Hematopoietic multipotent progenitor cell (in vitro differentiated cells): Measurements from ENCODE around the gene OR5M8. TPM values are rescaled to one million over a fixed set of nuclear protein-coding genes. Genes with fewer than 3 reads are reported as not detected.

Source experiments
- DNase-seq, 3 donors: peaks; one replicate each; pipeline ENCODE4 v3.0.0-alpha.2; 2011 to 2015; ENCODE audit warnings: low read depth in 2 of 3, low spot score in 2 of 3
- total RNA-seq: library from RNA; depleted of rRNA; stranded (reverse); fragments of >200 nt; gene quantifications from one replicate; pipeline ENCODE4 v1.2.3, GENCODE V29; 2012

Gene OR5M8
- not detected for total RNA-seq

GRCh38 chr11:56491270-56491669 is at the start of gene OR5M8:
OR5M8 (minus strand) TSS chr11:56491370; CDS start chr11:56491370, 0 bp downstream.
- no peak for DNase-seq

- no peak for DNase-seq
Observed at GRCh38 chr11:56533054-56533740, 42.0 kb upstream of the OR5M8 start.

- DNase-seq, result no peak
Observed at GRCh38 chr11:56531856-56532255, 40.7 kb upstream of the OR5M8 start.

GRCh38 chr11:56522008-56522407 is 30.8 kb upstream of the OR5M8 start:
- no peak for DNase-seq

GRCh38 chr11:56513280-56513679 is 22.1 kb upstream of the OR5M8 start:
- no peak for DNase-seq

GRCh38 chr11:56509439-56509838 is 18.3 kb upstream of the OR5M8 start:
- DNase-seq, result no peak

GRCh38 chr11:56497010-56497409 is 5.8 kb upstream of the OR5M8 start:
- no peak for DNase-seq

GRCh38 chr11:56495117-56495516 is 3.9 kb upstream of the OR5M8 start:
- no peak for DNase-seq

- DNase-seq, result no peak
Observed at GRCh38 chr11:56486801-56487200, 4.4 kb downstream of the OR5M8 start.

GRCh38 chr11:56474729-56475235 is 16.4 kb downstream of the OR5M8 start:
- DNase-seq, result no peak

- DNase-seq, result no peak
Observed at GRCh38 chr11:56473252-56473651, 17.9 kb downstream of the OR5M8 start, which contains the start of gene OR5M3. OR5M3 (minus strand) TSS chr11:56473352; CDS start chr11:56470497, 2,855 bp downstream.

- DNase-seq, result no peak
Observed at GRCh38 chr11:56457076-56457475, 34.1 kb downstream of the OR5M8 start.

- DNase-seq, result no peak
Observed at GRCh38 chr11:56453521-56453920, 37.6 kb downstream of the OR5M8 start.

Other genes starting within 250 kb of the OR5M8 start
- gene OR5T3, start 239.1 kb downstream of the OR5M8 start, total RNA-seq, result not detected
- gene OR5T1, start 217.2 kb downstream of the OR5M8 start, total RNA-seq, result not detected
- gene OR8H1, start 199.1 kb downstream of the OR5M8 start, total RNA-seq, result not detected
- gene OR8K3, start 176.2 kb downstream of the OR5M8 start, total RNA-seq, result not detected
- not detected for gene OR8K1, start 145.3 kb downstream of the OR5M8 start, total RNA-seq
- gene OR8J1, start 137.1 kb downstream of the OR5M8 start, total RNA-seq, result not detected
- gene OR8U1, start 115.7 kb downstream of the OR5M8 start, total RNA-seq, result not detected
- not detected for gene OR5AL1, start 78.7 kb downstream of the OR5M8 start, total RNA-seq
- gene OR5M3, start 18.0 kb downstream of the OR5M8 start, total RNA-seq, result not detected
- not detected for gene OR5M11, start 51.9 kb upstream of the OR5M8 start, total RNA-seq
- gene OR5M10, start 86.4 kb upstream of the OR5M8 start, total RNA-seq, result not detected
- gene OR5M1, start 123.5 kb upstream of the OR5M8 start, total RNA-seq, result not detected
- not detected for gene OR5AP2, start 151.1 kb upstream of the OR5M8 start, total RNA-seq
- gene OR5AR1, start 172.3 kb upstream of the OR5M8 start, total RNA-seq, result not detected
- under 0.01 TPM for gene OR9G1, start 207.7 kb upstream of the OR5M8 start, total RNA-seq